K562 (cell line): Measurements from ENCODE around the gene PDE2A. TPM values are rescaled to one million over a fixed set of nuclear protein-coding genes. Genes with fewer than 3 reads are reported as not detected.

Source experiments
- MGA ChIP-seq: fragments of 450-650 bp; IDR thresholded peaks from 2 replicates; pipeline ENCODE4 v1.6.1; 2016; ENCODE audit warnings: mild to moderate bottlenecking, moderate library complexity
- polyA plus RNA-seq, 8 experiments: library from polyadenylated mRNA; depleted of rRNA in 4 of 8; stranded (reverse) in 5 of 8; unstranded in 3 of 8; fragments of >200 nt; fragmentation: Nextera tagmentation in 2 of 8; fragmentation: Illumina TruSeq in 1 of 8; extraction: Ambion mirVana in 2 of 8; extraction: Trizol in 1 of 8; gene quantifications; 2 replicates each; pipeline versions ENCODE4 v1.2.1 to v1.2.3, GENCODE V29; 2011 to 2014; ENCODE audit warnings: inconsistent platforms in 1 of 8, missing spikeins in 1 of 8
- total RNA-seq, 7 experiments: library from RNA; depleted of rRNA in 6 of 7; stranded (reverse); fragments of >200 nt in 6 of 7; fragmentation: Illumina TruSeq in 2 of 7; extraction: Trizol in 2 of 7; gene quantifications; 2 replicates each; pipeline versions ENCODE4 v1.2.1 to v1.2.3, GENCODE V29; 2011 to 2021; ENCODE audit warnings: low replicate concordance in 1 of 7

PDE2A gene
- total and polyA plus RNA-seq, 9 of the 15 experiments (the other 6 are each of a cell fraction or from before 2014, with no cell fraction given): 0.07 to 15.2 (median 1.6) TPM; not detected in 1

- no peak for TF ChIP-seq MGA
Measured at GRCh38 chr11:72609476-72609875, 64.7 kb downstream of the PDE2A start (continued).
